AG09319 (cell line): Measurements from ENCODE around the gene USH1G.
"Not testable (repeated sequence)": the region's sequence is repeated elsewhere in the genome, so short reads cannot be mapped to it uniquely, and the experiment has no call there.

Experiments used
- DNase-seq: peaks from one replicate; pipeline ENCODE4 v3.0.0-alpha.2; 2010; ENCODE audit warnings: low read depth; ENCODE audit errors: extremely low read depth
- CTCF ChIP-seq: IDR thresholded peaks from 2 replicates; pipeline ENCODE4 v1.5.1; 2011; ENCODE audit warnings: low read depth, mild to moderate bottlenecking, inconsistent platforms, low read length, moderate library complexity

The USH1G gene

GRCh38 chr17:74871356-74872076 lies 51.5 kb downstream of the USH1G start:
- TF ChIP-seq CTCF = no peak

GRCh38 chr17:74870512-74870911 lies 52.5 kb downstream of the USH1G start:
- no peak for TF ChIP-seq CTCF
- peak; percentile 31 for DNase-seq

More at GRCh38 chr17:74871356-74872076, 51.5 kb downstream of the USH1G start:
- no peak for DNase-seq

- DNase-seq = not testable (repeated sequence)
Measured at GRCh38 chr17:74870028-74870427, 53.0 kb downstream of the USH1G start.

- TF ChIP-seq CTCF = no peak
- no peak for DNase-seq
Measured at GRCh38 chr17:74868908-74869255, 54.2 kb downstream of the USH1G start.

- no peak for TF ChIP-seq CTCF
- DNase-seq = no peak
Measured at GRCh38 chr17:74868251-74868907, 54.7 kb downstream of the USH1G start.

GRCh38 chr17:74866198-74866835 lies 56.7 kb downstream of the USH1G start:
- TF ChIP-seq CTCF = no peak
- DNase-seq = no peak
